Ectodermal cell (in vitro differentiated cells): ENCODE results near the gene SLC44A3.
A peak's percentile ranks its signal among the peaks of the same experiment; 100 is the strongest.

Experiments used
- H3K27ac ChIP-seq: 2 replicates; pipeline ENCODE4 v1.7.0; 2013; ENCODE audit warnings: mild to moderate bottlenecking, low read depth, low read length; ENCODE audit not compliant: insufficient read depth, poor library complexity, severe bottlenecking
- H3K27me3 ChIP-seq: 2 replicates; pipeline ENCODE4 v1.7.0; 2013; ENCODE audit warnings: mild to moderate bottlenecking, low read length; ENCODE audit not compliant: insufficient read depth, control insufficient read depth, poor library complexity, severe bottlenecking
- H3K36me3 ChIP-seq: one replicate; pipeline ENCODE4 v1.7.0; 2013; ENCODE audit warnings: low read length; ENCODE audit not compliant: control insufficient read depth, insufficient read depth
- H3K4me1 ChIP-seq: one replicate; pipeline ENCODE4 v1.7.0; 2013; ENCODE audit warnings: low read length; ENCODE audit not compliant: control insufficient read depth, insufficient read depth
- H3K4me3 ChIP-seq: 2 replicates; pipeline ENCODE4 v1.7.0; 2013; ENCODE audit warnings: low read depth, low read length, control low read depth; ENCODE audit not compliant: insufficient read depth
- H3K9me3 ChIP-seq: 2 replicates; pipeline ENCODE4 v1.7.0; 2013; ENCODE audit warnings: mild to moderate bottlenecking, low read length, moderate library complexity; ENCODE audit not compliant: control insufficient read depth
- WGBS, 2 experiments: methylation state at CpG; one replicate each; pipeline ENCODE4 v1.1.7; 2013; ENCODE audit warnings: missing lambda C conversion rate in 2 of 2; 5-methylcytosine and 5-hydroxymethylcytosine counted together

The SLC44A3 gene

DNA sequence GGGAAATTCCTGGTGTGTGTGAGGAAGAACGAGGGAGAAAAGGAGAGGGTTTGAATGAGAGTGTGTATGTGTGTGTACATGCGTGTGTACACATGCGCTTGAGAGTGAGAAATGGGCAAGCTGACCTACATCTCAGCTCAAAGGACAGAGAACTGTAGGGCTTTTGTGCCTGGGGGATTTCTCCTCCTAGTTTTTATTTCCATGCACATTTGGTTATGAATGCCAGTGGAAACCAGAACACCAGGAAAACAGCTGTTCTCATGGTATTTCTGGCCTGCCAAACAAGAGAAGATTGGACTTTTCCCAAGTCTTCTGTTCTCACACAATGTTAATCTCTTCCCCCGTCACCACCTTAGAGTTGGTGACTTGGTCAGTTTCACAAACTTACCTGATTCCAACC is 45.2 kb downstream of the SLC44A3 start:
- H3K9me3 ChIP-seq = no peaks in the 10 kb centered on the region
- no peaks in the 10 kb centered on the region for H3K27me3 ChIP-seq
- H3K27ac ChIP-seq = no peak overlapping the region
- H3K4me3 ChIP-seq = no peak overlapping the region
- no peaks in the 10 kb centered on the region for H3K36me3 ChIP-seq
- 83 to 86% methylated on average over 4 of the region's 4 CpGs for WGBS, 2 experiments
- peaks cover 23% of the 10 kb centered on the region for H3K4me1 ChIP-seq

DNA sequence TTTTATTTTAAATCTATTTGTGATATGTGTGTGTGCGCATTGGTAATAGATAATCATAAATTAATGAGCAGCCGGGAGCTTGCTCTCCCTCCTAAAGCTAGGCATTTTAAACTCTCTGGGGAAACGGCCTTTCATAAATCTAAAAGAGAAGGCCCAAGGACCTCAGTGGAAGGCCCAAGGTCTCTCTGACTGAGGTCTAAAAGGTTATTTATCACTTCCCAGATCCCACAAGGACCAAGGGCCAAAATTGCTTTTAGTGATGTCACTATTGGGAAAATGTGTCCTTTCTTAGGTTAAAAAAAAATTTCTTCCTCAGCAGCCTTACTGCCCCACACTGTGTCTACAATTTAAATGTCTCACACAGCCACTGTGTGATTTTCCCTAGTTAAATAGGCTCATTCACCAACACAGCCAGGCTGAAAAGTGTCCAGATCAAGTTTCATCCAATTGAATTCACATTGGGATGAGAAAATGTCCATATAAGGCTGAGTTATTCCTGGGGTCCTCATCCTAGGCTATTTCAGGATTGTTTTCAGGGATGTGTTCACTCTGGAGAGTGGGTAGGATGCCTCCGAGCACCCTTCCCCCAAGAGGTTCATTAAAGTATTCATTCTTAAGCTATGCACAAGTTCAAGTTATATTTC is 46.1 kb downstream of the SLC44A3 start:
- Histone ChIP-seq H3K36me3 (no peaks in the 10 kb centered on the region), H3K4me3 (no peak overlapping the region), H3K9me3 (no peaks in the 10 kb centered on the region), H3K27me3 (no peaks in the 10 kb centered on the region), H3K27ac (no peak overlapping the region), H3K4me1 (peaks cover 23% of the 10 kb centered on the region)
- WGBS, 2 experiments = 79 to 83% methylated on average over 3 to 4 of the region's 4 CpGs

DNA sequence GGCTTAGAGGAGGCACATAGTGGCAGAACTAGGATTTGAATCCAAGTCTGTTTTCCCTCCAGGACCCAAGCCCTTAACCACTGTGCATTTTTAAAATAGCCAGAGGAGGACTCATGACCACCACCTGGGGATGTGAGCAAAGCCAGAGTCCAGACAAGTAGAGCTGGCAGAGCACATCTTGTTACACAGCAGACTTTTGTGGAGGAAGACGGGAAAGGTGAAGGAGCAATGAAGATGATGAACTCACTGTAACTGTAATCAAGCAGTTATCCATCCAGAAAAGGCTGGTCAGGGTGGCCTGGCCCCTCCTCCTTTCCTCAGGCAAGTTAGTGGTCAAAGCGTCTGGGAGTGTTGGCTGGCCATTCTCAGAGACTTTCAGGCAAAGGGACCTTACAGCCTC is 50.9 kb downstream of the SLC44A3 start:
- no peaks in the 10 kb centered on the region for H3K9me3 ChIP-seq
- no peaks in the 10 kb centered on the region for H3K36me3 ChIP-seq
- 66 to 80% methylated on average over 2 of the region's 2 CpGs for WGBS, 2 experiments
- H3K4me1 ChIP-seq = peaks cover 8% of the 10 kb centered on the region
- H3K27ac ChIP-seq = no peak overlapping the region
- no peaks in the 10 kb centered on the region for H3K27me3 ChIP-seq
- H3K4me3 ChIP-seq = no peak overlapping the region

DNA sequence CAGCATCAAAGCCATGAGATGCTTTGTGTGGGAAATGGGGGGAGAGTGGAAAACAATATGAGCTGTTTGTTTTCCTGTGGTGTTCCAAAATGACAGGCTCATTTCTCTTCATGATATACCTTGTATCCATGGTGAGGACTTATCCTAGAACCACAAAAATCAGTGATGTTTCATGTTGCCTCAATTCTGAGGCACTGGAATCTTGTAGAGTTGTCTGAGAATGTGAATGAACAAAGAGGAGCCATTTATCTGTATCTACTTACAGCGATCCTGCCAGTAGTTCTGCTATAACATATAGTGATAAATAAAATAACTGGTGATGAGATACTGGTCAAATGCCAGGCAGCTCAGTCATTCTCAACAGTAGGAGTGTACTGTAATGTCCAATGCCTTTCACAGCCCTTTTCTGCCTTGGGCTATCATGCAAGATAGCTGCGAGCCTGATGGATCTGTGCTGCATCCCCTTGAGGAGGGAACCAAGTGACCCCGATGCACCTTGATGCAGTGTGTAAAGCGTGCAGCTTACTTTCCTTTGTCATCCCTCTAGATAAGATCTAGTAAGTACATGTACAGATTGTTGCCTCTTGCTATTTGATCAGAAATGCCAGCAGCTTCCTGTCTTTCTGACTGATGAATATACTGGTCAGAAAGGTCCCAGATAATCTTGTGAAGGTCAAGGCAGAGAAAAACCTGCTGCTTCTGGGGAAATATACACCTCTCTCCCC is 52.8 kb downstream of the SLC44A3 start:
- no peak overlapping the region for H3K4me3 ChIP-seq
- H3K27ac ChIP-seq = no peak overlapping the region
- no peaks in the 10 kb centered on the region for H3K27me3 ChIP-seq
- 96% methylated on average over 4 of the region's 4 CpGs for WGBS, 2 experiments
- no peaks in the 10 kb centered on the region for H3K9me3 ChIP-seq
- peaks cover 4% of the 10 kb centered on the region for H3K4me1 ChIP-seq
- H3K36me3 ChIP-seq = no peaks in the 10 kb centered on the region

DNA sequence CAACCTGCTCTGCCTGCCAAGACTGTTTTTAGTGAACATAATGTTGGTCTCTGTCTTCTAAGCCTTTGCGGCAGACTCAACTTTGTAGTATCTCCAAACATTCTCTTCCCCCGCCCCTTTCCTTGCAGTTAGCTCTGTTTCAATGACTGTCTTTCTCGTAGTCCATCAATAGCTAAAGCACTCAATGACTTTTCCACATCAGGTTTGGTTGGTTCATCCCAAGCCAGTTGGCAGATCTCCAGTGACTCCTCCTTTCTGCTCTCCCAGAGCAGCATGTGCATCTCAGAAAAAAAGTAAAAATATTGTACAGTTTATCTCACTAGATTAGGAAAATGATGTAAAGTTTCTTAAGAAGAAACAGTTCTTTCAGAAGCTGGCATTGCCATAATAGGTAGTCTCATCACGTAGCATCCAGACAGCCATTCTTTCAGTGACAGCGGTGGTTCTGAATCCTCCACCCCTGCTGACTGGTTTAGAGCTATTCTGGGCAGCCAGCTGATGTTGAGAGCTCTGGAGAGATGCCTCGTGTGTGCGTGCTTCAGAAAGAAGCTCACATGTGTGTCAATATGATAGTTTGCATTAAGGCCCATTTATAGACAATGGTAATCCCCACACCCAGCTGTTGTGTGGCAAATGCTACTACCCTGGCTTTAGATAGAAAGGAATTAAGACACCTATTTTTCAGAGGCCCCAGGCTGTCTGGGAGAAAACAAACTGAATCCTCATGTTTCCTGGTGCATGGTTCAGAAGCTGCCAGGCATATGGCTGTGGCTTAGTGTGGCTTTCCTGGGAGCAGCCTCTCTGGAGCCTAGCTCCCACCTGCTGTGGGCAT is 53.6 kb downstream of the SLC44A3 start:
- Histone ChIP-seq H3K27me3 (no peaks in the 10 kb centered on the region), H3K36me3 (no peaks in the 10 kb centered on the region), H3K4me1 (peaks cover 4% of the 10 kb centered on the region), H3K9me3 (no peaks in the 10 kb centered on the region), H3K4me3 (no peak overlapping the region), H3K27ac (no peak overlapping the region)
- 89 to 90% methylated on average over 7 of the region's 7 CpGs for WGBS, 2 experiments

DNA sequence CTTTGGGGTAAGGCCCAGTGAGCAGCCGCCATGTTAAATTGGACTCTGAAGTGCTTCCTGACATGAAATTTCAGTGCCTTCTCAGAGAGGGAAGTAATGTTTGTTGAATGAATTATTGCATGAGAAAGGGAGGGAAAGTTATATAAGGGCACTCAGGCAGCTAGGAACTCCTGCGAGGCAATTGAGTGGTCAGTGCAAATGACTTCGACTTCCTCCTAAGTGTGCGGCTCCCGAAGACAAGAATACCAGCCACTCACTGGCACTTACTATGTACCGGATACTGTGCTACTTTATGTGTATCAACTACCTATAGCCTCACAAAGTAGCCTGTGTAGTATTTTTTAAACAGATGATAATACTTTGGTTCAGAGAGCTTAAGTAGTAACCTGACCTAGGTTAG is 54.3 kb downstream of the SLC44A3 start:
- WGBS, 2 experiments = 96 to 98% methylated on average over 6 of the region's 6 CpGs
- Histone ChIP-seq H3K27ac (no peak overlapping the region), H3K27me3 (no peaks in the 10 kb centered on the region), H3K4me1 (peaks cover 4% of the 10 kb centered on the region), H3K36me3 (no peaks in the 10 kb centered on the region), H3K9me3 (no peaks in the 10 kb centered on the region), H3K4me3 (no peak overlapping the region)

DNA sequence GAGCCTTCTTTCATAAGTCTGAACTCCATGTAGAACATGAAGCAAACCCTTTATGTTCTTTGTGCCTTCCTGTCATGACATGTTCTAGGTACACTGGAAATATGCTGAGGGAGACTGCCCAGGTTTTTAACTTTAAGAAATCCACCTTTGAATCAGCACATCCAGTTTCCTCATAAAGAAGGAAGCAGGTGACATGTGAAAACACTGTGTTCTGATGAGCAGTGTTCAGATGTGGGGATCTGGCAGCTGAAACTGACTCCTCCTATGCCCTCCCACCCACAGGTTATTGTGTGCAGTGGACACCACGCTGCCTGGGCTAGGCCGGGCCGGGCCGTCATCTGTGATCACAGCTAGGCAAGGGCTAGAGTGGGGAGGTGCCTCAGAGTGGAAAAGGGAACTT is 55.6 kb downstream of the SLC44A3 start:
- H3K9me3 ChIP-seq = no peaks in the 10 kb centered on the region
- H3K4me3 ChIP-seq = no peak overlapping the region
- H3K36me3 ChIP-seq = no peaks in the 10 kb centered on the region
- peaks cover 4% of the 10 kb centered on the region for H3K4me1 ChIP-seq
- H3K27me3 ChIP-seq = no peaks in the 10 kb centered on the region
- no peak overlapping the region for H3K27ac ChIP-seq
- 96 to 97% methylated on average over 4 of the region's 4 CpGs for WGBS, 2 experiments

DNA sequence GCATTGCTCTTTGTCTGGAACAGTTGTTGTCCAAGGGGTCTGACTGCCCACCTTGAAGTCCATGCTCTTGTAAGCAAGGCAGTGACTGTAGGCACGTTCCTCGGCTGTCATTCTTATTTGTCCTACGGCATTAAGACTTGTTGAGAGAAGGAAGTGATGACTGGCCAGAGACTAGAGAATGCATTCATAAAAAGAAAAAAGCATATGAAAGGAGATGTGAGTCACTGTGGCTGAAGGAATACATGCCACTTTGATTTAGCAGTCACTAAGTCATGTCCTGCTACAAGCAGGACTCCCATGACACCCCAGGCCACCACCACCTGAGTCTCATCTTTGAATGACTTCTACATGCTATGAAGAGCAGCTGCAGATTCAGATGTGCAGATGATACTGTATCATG is 56.2 kb downstream of the SLC44A3 start:
- WGBS, 2 experiments = 92 to 96% methylated on average over 3 of the region's 3 CpGs
- no peak overlapping the region for H3K27ac ChIP-seq
- H3K4me1 ChIP-seq = peaks cover 4% of the 10 kb centered on the region
- no peaks in the 10 kb centered on the region for H3K36me3 ChIP-seq
- H3K9me3 ChIP-seq = no peaks in the 10 kb centered on the region
- H3K4me3 ChIP-seq = no peak overlapping the region
- no peaks in the 10 kb centered on the region for H3K27me3 ChIP-seq

DNA sequence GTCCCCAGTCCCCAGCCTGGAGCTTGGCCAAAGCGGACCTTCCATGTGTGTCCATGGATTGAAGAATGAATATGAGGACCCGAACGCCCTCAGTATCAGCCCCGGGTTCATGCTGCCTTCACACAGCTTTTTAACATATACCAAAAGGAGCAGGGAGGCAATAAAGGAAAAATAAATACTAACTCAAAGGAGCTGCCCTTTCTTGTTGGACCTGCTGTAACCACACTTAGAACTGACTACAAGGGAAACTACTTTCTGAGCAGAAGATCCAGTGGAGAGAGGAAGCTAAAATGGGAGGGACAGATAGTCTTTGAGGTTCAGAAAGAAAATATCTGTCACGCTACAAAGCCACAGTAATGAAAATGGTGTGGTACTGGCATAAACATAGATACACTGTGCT is 58.2 kb downstream of the SLC44A3 start:
- Histone ChIP-seq H3K36me3 (no peaks in the 10 kb centered on the region), H3K4me3 (no peak overlapping the region), H3K9me3 (no peaks in the 10 kb centered on the region), H3K27ac (no peak overlapping the region), H3K27me3 (no peaks in the 10 kb centered on the region), H3K4me1 (peaks cover 4% of the 10 kb centered on the region)
- WGBS, 2 experiments = 94 to 97% methylated on average over 5 of the region's 5 CpGs

DNA sequence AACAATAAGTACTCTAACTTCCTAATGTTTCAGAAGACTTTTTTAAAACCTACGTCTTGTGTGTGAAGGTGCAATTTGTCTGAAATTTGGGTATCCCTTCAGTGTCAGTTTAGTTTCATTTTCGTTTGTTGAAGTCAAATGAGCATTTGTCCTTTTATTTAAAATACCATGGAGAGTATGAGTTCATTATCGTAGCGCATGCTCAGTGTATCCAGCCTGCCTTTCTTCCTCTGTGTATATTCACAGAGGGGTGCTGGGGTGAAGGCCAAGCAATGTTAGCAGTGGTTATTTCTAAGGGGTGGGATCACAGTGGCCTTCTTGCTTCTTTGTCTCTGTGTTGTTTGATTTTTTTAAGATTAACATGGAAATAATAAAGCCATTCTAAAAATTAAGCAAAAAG is 63.5 kb downstream of the SLC44A3 start:
- Histone ChIP-seq H3K9me3 (no peaks in the 10 kb centered on the region), H3K27ac (peak overlapping the region; percentile 67), H3K36me3 (no peaks in the 10 kb centered on the region), H3K27me3 (no peaks in the 10 kb centered on the region), H3K4me1 (peaks cover 19% of the 10 kb centered on the region), H3K4me3 (no peak overlapping the region)
- 72 to 90% methylated on average over 4 of the region's 4 CpGs for WGBS, 2 experiments
